HEK293 (cell line): ENCODE data around the gene FLRT1.

Source experiments
- CTCF ChIA-PET: fragments of 350-600 bp; formaldehyde crosslinking; extraction: SDS; loops from one replicate; lab custom pipeline; 2021; ENCODE audit warnings: antibody characterized with exemption; lab: Yijun Ruan, JAX
- POLR2A ChIA-PET: fragments of 300-600 bp; formaldehyde crosslinking; extraction: SDS; loops from one replicate; lab custom pipeline; 2020; ENCODE audit warnings: antibody characterized with exemption, inconsistent platforms; lab: Yijun Ruan, JAX
- H3K27ac ChIP-seq: fragments of 200-500 bp; sonication (Bioruptor generic); 2 replicates; pipeline ENCODE4 v1.5.1; 2014; ENCODE audit warnings: low read depth, low read length, control low read depth, inconsistent platforms; ENCODE audit errors: extremely low read depth
- H3K36me3 ChIP-seq, 2 experiments: fragments of 200-500 bp in 1 of 2; sonication (Bioruptor generic) in 1 of 2; 1 replicate in 1 of 2; 2 replicates in 1 of 2; pipeline ENCODE4 v1.5.1; 2014 to 2017; ENCODE audit warnings: inconsistent platforms in 2 of 2, low read length in 2 of 2; ENCODE audit not compliant: control insufficient read depth in 2 of 2, insufficient read depth in 1 of 2
- H3K4me1 ChIP-seq: fragments of 200-500 bp; sonication (Bioruptor generic); 2 replicates; pipeline ENCODE4 v1.5.1; 2014; ENCODE audit warnings: mild to moderate bottlenecking, low read length, inconsistent platforms; ENCODE audit not compliant: control insufficient read depth, insufficient read depth
- H3K4me3 ChIP-seq: 2 replicates; pipeline ENCODE4 v1.5.1; 2011; ENCODE audit warnings: low read depth, mild to moderate bottlenecking, control low read depth, low read length, moderate library complexity
- H3K9me3 ChIP-seq: fragments of 200-500 bp; sonication (Bioruptor generic); 2 replicates; pipeline ENCODE4 v1.5.1; 2014; ENCODE audit warnings: low read depth, low read length, inconsistent platforms; ENCODE audit not compliant: control insufficient read depth, insufficient read depth
- EGR2 ChIP-seq: fragments of 450-650 bp; formaldehyde crosslinking; IDR thresholded peaks from 2 replicates; pipeline ENCODE4 v1.5.1; 2016; ENCODE audit warnings: low read depth, missing biosample characterization, missing genetic modification characterization
- GLIS1 ChIP-seq: fragments of 450-650 bp; formaldehyde crosslinking; IDR thresholded peaks from 2 replicates; pipeline ENCODE4 v1.5.1; 2016; ENCODE audit warnings: missing biosample characterization, missing genetic modification characterization
- HIC1 ChIP-seq: fragments of 450-650 bp; formaldehyde crosslinking; IDR thresholded peaks from 2 replicates; pipeline ENCODE4 v1.5.1; 2016; ENCODE audit warnings: missing biosample characterization, missing genetic modification characterization
- PRDM1 ChIP-seq: fragments of 450-650 bp; formaldehyde crosslinking; IDR thresholded peaks from 2 replicates; pipeline ENCODE4; 2016; ENCODE audit warnings: missing biosample characterization, missing genetic modification characterization
- PRDM4 ChIP-seq: fragments of 450-650 bp; formaldehyde crosslinking; IDR thresholded peaks from 2 replicates; pipeline ENCODE4 v1.5.1; 2017; ENCODE audit warnings: missing biosample characterization, missing genetic modification characterization
- SP2 ChIP-seq: fragments of 450-650 bp; formaldehyde crosslinking; IDR thresholded peaks from 2 replicates; pipeline ENCODE4 v1.5.1; 2016; ENCODE audit warnings: missing biosample characterization, missing genetic modification characterization
- ZBTB7A ChIP-seq: fragments of 450-650 bp; formaldehyde crosslinking; IDR thresholded peaks from 2 replicates; pipeline ENCODE4 v1.5.1; 2016; ENCODE audit warnings: low read depth, missing biosample characterization, missing genetic modification characterization
- ZEB2 ChIP-seq: fragments of 450-650 bp; formaldehyde crosslinking; IDR thresholded peaks from 2 replicates; pipeline ENCODE4 v1.5.1; 2016; ENCODE audit warnings: missing biosample characterization, missing genetic modification characterization
- ZFHX2 ChIP-seq: fragments of 450-650 bp; formaldehyde crosslinking; conservative IDR thresholded peaks from 2 replicates; pipeline ENCODE4 v1.5.1; 2016; ENCODE audit warnings: missing biosample characterization, missing genetic modification characterization
- ZIC2 ChIP-seq: fragments of 450-650 bp; formaldehyde crosslinking; IDR thresholded peaks from 2 replicates; pipeline ENCODE4 v1.5.1; 2016; ENCODE audit warnings: missing biosample characterization, missing genetic modification characterization
- ZNF132 ChIP-seq: fragments of 450-650 bp; formaldehyde crosslinking; IDR thresholded peaks from 2 replicates; pipeline ENCODE4 v1.5.1; 2017; ENCODE audit warnings: missing biosample characterization, missing genetic modification characterization, borderline replicate concordance
- ZNF140 ChIP-seq: fragments of 450-650 bp; formaldehyde crosslinking; IDR thresholded peaks from 2 replicates; pipeline ENCODE4 v1.5.1; 2016; ENCODE audit warnings: missing biosample characterization, missing genetic modification characterization
- ZNF169 ChIP-seq: fragments of 450-650 bp; formaldehyde crosslinking; IDR thresholded peaks from 2 replicates; pipeline ENCODE4 v1.5.1; 2016; ENCODE audit warnings: missing biosample characterization, missing genetic modification characterization
- ZNF24 ChIP-seq: fragments of 450-650 bp; formaldehyde crosslinking; IDR thresholded peaks from 2 replicates; pipeline ENCODE4 v1.5.1; 2016; ENCODE audit warnings: missing biosample characterization, missing genetic modification characterization
- ZNF248 ChIP-seq: fragments of 450-650 bp; formaldehyde crosslinking; IDR thresholded peaks from 2 replicates; pipeline ENCODE4 v1.5.1; 2017; ENCODE audit warnings: missing biosample characterization, missing genetic modification characterization
- ZNF335 ChIP-seq: fragments of 450-650 bp; formaldehyde crosslinking; conservative IDR thresholded peaks from 2 replicates; pipeline ENCODE4 v1.5.1; 2016; ENCODE audit warnings: missing biosample characterization, missing genetic modification characterization
- ZNF366 ChIP-seq: fragments of 450-650 bp; formaldehyde crosslinking; conservative IDR thresholded peaks from 2 replicates; pipeline ENCODE4 v1.5.1; 2016; ENCODE audit warnings: missing biosample characterization, missing genetic modification characterization
- ZNF513 ChIP-seq: fragments of 450-650 bp; IDR thresholded peaks from 2 replicates; pipeline ENCODE4 v1.5.1; 2018; ENCODE audit warnings: missing biosample characterization, missing genetic modification characterization
- ZNF664 ChIP-seq: fragments of 450-650 bp; formaldehyde crosslinking; IDR thresholded peaks from 2 replicates; pipeline ENCODE4 v1.5.1; 2016; ENCODE audit warnings: missing biosample characterization, missing genetic modification characterization
- ZNF677 ChIP-seq: fragments of 450-650 bp; IDR thresholded peaks from 2 replicates; pipeline ENCODE4 v1.5.0; 2018; ENCODE audit warnings: missing biosample characterization, mild to moderate bottlenecking, missing genetic modification characterization, moderate library complexity
- ZNF692 ChIP-seq: fragments of 450-650 bp; formaldehyde crosslinking; IDR thresholded peaks from 2 replicates; pipeline ENCODE4 v1.5.1; 2016; ENCODE audit warnings: missing biosample characterization, missing genetic modification characterization
- ZNF747 ChIP-seq: fragments of 450-650 bp; formaldehyde crosslinking; IDR thresholded peaks from 2 replicates; pipeline ENCODE4 v1.5.1; 2016; ENCODE audit warnings: missing biosample characterization, missing genetic modification characterization
- ZSCAN18 ChIP-seq: fragments of 450-650 bp; formaldehyde crosslinking; IDR thresholded peaks from 2 replicates; pipeline ENCODE4 v1.5.1; 2016; ENCODE audit warnings: missing biosample characterization, missing genetic modification characterization

The FLRT1 gene

GRCh38 chr11:64032050-64032449 lies 3.7 kb upstream of the FLRT1 start:
- Histone ChIP-seq H3K27ac (no peak overlapping the region), H3K4me1 (no peaks in the 10 kb centered on the region), H3K36me3 (no peaks in the 10 kb centered on the region), H3K4me3 (no peak overlapping the region), H3K9me3 (no peaks in the 10 kb centered on the region)
- TF ChIP-seq GLIS1 (tag by site-specific recombination) (peak; percentile 99), ZIC2 (tag by site-specific recombination) (peak; percentile 84), ZNF677 (no peak), ZNF747 (tag by site-specific recombination) (no peak)
- ChIA-PET CTCF (interaction anchor here (1.0 to 1.6 kb wide), 2 partner anchors 9 to 32 kb away, joined by 4 to 6 read pairs; no protein-coding TSS in a partner anchor), POLR2A (interaction anchor here (0.6 to 1.5 kb wide), 2 partner anchors 13 to 15 kb away, joined by 3 to 4 read pairs; no protein-coding TSS in a partner anchor)

- POLR2A ChIA-PET, result no interaction called here
- no peak overlapping the region for H3K4me3 ChIP-seq
These were observed 1.3 kb upstream of the FLRT1 start for GRCh38 chr11:64034411-64034811.

GRCh38 chr11:64035081-64035524 lies 628 bp upstream of the FLRT1 start:
- Histone ChIP-seq H3K36me3 (no peaks in the 10 kb centered on the region), H3K27ac (no peak overlapping the region), H3K9me3 (no peaks in the 10 kb centered on the region), H3K4me3 (peak overlapping the region; percentile 14; the same call in 1 of the 2 replicates), H3K4me1 (no peaks in the 10 kb centered on the region)
- ChIA-PET POLR2A (no interaction called here), CTCF (interaction anchor here (0.9 kb wide), 2 partner anchors 33 to 113 kb away, joined by 3 to 5 read pairs; no protein-coding TSS in a partner anchor)
- peak; percentile 41 for TF ChIP-seq ZNF366 (tag by site-specific recombination)
- peak; percentile 33; the same call in 1 of the 2 replicates for TF ChIP-seq EGR2 (tag by site-specific recombination)
- no peak for TF ChIP-seq ZEB2
- TF ChIP-seq ZNF248, result no peak
- no peak for TF ChIP-seq ZNF513 (tag by site-specific recombination)
- 0 out of 2 replicates have a peak, but pooled peaks have one; percentile 1 for TF ChIP-seq ZNF335 (tag by site-specific recombination)
- peak; percentile 85 for TF ChIP-seq HIC1 (tag by site-specific recombination)
- TF ChIP-seq PRDM4 (tag by site-specific recombination), result no peak
- peak; percentile 17; the same call in 1 of the 2 replicates for TF ChIP-seq SP2 (tag by site-specific recombination)
- TF ChIP-seq ZBTB7A (tag by site-specific recombination), result 0 out of 2 replicates have a peak, but pooled peaks have one; percentile 28
- TF ChIP-seq ZFHX2 (tag by site-specific recombination), result peak; percentile 68
- no peak for TF ChIP-seq ZNF132 (tag by site-specific recombination)
- TF ChIP-seq ZNF692 (tag by site-specific recombination), result no peak
- peak; percentile 80 for TF ChIP-seq ZNF24 (tag by site-specific recombination)

More at GRCh38 chr11:64034411-64034811, 1.3 kb upstream of the FLRT1 start:
- no peak for TF ChIP-seq ZNF140
- no peak for TF ChIP-seq ZNF664 (tag by site-specific recombination)
- TF ChIP-seq EGR2 (tag by site-specific recombination), result no peak
- no peak for TF ChIP-seq ZSCAN18 (tag by site-specific recombination)
- TF ChIP-seq ZNF169 (tag by site-specific recombination), result no peak
- TF ChIP-seq GLIS1 (tag by site-specific recombination), result peak; percentile 75
- TF ChIP-seq PRDM1 (tag by site-specific recombination), result peak; percentile 59
- TF ChIP-seq, all 188 proteins: peak for 2
- CTCF ChIA-PET, result interaction anchor here (0.9 kb wide), 1 partner anchor 113 kb away, joined by 5 read pairs; no protein-coding TSS in a partner anchor
- Histone ChIP-seq H3K36me3 (no peaks in the 10 kb centered on the region), H3K9me3 (no peaks in the 10 kb centered on the region), H3K4me1 (no peaks in the 10 kb centered on the region), H3K27ac (no peak overlapping the region)
